ENCODE measurements around the gene BCR. TPM values are rescaled to one million over a fixed set of nuclear protein-coding genes. Genes with fewer than 3 reads are reported as not detected.

BCR gene
- total and polyA plus RNA-seq, 2 of the 13 experiments (the other 11 are each of a cell fraction or from before 2014, with no cell fraction given), result 19.9 to 33.6 TPM

DNA sequence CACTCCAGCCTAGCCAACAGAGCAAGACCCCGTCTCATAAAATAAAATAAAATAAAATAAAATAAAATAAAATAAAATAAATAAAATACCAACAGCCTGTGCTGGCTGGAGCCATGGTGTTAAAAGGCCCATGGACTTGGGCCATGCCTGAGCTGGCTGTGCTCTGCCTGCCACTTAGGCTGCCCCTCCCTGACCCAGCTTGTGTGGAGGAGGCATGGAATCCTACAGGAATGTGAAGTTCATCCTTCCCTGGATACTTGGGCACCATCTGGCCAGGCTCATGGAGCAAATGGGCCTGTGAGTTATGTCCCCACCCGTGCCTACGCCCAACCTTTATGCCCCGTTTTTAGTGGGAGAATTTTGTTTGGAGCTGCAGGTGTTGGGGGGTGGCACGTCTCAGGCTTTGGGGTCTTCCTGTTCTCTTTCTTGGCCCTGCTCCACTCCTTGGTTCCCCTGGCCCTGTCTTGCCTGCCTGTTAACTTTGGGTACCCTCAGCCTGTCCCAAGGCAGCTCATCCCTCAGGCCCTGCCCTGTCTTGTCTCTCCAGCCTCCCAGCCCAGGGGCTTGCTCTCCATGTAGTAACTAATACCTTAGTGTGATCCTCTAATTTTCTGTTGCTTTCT lies 51.3 kb downstream of the BCR start (continued):
- TF ChIP-seq, protein P1, sequence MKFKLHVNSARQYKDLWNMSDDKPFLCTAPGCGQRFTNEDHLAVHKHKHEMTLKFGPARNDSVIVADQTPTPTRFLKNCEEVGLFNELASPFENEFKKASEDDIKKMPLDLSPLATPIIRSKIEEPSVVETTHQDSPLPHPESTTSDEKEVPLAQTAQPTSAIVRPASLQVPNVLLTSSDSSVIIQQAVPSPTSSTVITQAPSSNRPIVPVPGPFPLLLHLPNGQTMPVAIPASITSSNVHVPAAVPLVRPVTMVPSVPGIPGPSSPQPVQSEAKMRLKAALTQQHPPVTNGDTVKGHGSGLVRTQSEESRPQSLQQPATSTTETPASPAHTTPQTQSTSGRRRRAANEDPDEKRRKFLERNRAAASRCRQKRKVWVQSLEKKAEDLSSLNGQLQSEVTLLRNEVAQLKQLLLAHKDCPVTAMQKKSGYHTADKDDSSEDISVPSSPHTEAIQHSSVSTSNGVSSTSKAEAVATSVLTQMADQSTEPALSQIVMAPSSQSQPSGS (CRISPR knock-in tag; IDR thresholded peaks at IDR 0.05), result no peak
- TF ChIP-seq JUND (CRISPR knock-in tag; IDR thresholded peaks at IDR 0.05), result no peak
- no peak for TF ChIP-seq GABPA (IDR thresholded peaks at IDR 0.05; ENCODE audit: low read depth, low read length)
- TF ChIP-seq GABPA (CRISPR knock-in tag; IDR thresholded peaks at IDR 0.05; ENCODE audit: low read depth), result no peak
- no peak for TF ChIP-seq HMGA1 (CRISPR knock-in tag; conservative IDR thresholded peaks at IDR 0.05)
- TF ChIP-seq, protein P2, sequence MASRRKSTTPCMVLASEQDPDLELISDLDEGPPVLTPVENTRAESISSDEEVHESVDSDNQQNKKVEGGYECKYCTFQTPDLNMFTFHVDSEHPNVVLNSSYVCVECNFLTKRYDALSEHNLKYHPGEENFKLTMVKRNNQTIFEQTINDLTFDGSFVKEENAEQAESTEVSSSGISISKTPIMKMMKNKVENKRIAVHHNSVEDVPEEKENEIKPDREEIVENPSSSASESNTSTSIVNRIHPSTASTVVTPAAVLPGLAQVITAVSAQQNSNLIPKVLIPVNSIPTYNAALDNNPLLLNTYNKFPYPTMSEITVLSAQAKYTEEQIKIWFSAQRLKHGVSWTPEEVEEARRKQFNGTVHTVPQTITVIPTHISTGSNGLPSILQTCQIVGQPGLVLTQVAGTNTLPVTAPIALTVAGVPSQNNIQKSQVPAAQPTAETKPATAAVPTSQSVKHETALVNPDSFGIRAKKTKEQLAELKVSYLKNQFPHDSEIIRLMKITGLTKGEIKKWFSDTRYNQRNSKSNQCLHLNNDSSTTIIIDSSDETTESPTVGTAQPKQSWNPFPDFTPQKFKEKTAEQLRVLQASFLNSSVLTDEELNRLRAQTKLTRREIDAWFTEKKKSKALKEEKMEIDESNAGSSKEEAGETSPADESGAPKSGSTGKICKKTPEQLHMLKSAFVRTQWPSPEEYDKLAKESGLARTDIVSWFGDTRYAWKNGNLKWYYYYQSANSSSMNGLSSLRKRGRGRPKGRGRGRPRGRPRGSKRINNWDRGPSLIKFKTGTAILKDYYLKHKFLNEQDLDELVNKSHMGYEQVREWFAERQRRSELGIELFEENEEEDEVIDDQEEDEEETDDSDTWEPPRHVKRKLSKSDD (CRISPR knock-in tag; IDR thresholded peaks at IDR 0.05; ENCODE audit: low read depth), result no peak
- TF ChIP-seq ZNF260 (CRISPR knock-in tag; IDR thresholded peaks at IDR 0.05; ENCODE audit: borderline replicate concordance, low read depth), result no peak

DNA sequence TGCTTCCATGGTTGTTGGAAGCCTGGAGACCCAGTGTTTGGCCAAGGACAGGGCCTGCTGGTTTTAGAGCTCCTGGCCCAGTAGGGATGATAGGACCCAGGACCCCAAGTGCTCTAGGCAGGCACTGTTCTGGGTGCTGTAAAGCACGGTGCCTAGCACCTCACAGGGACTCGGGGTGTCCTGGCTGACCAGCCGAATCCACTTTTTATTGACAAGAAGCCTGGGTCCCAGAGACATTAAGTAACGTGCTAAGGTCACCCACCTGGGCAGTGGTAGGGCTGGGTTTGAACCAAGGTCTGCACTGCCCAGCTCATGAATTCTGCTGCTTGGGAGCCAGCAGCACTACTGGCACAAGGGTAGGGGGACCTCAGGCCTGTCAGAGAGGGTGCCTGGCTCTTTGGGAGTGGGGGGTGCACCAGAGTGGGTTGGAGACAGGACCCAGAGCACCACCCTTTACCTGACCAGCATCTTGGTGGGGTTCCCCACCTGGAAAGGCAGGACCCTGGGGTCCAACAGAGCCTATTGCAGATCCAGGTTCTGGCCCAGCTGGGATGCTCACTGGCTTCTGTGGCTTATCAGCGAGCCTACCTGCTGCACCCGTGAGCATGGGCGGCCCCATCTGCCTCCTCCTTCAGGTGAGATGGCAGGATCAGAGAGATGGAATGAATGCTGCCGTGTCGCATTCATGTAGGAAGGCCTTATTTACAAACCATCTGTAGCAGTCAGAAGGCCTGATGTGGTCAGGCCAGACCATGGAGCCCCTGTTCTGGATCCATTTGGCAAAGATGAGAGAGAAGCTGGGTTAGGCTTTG lies 52.0 kb downstream of the BCR start:
- H3K9me3 ChIP-seq (ENCODE audit: low read length), result no peaks in the 10 kb centered on the region
- H3K36me3 ChIP-seq (replicated peaks in 1 of 2; ENCODE audit: control insufficient read depth in 1 of 2, insufficient read depth in 2 of 2, low read length in 2 of 2), result peaks cover 2 to 29% of the 10 kb centered on the region in 2 experiments; a peak in 3 of 5 replicates
- CTCF ChIA-PET (ENCODE audit: low intra/inter-chr PET ratio, low total read pairs), result no interaction called here
- 0 out of 2 replicates have a peak, but pooled peaks cover 3% of the 10 kb centered on the region for H4K20me1 ChIP-seq (ENCODE audit: insufficient read depth, low read length)
- WGBS (ENCODE audit: low lambda C conversion rate), result 97% methylated on average over 5 of the region's 9 CpGs
- FAIRE-seq (no peak), ATAC-seq (no peak), DNase-seq (ENCODE audit: low spot score) (no peak)
- H3K79me2 ChIP-seq (ENCODE audit: insufficient read depth, low read length), result peaks cover 84% of the 10 kb centered on the region
- no peak overlapping the region for H2AFZ ChIP-seq (ENCODE audit: low read length)
- POLR2A ChIA-PET, result no interaction called here
- H3K9ac ChIP-seq (ENCODE audit: insufficient read depth, low read depth, low read length), result no peak overlapping the region
- in situ Hi-C loops (cut with HindIII; ENCODE audit: extremely low pct_ligation_motif_present, low pct_unique_long_range_greater_than_20kb) (no loop called here), intact Hi-C loops (cut with micrococcal nuclease; ENCODE audit: unreplicated experiment) (no loop called here)
- no TSS peak for BruUV-seq (replicated peaks)
- no peaks in the 10 kb centered on the region for H3K27me3 ChIP-seq (ENCODE audit: control insufficient read depth in 1 of 2, insufficient read depth in 2 of 2, low read length in 2 of 2)
- no peak for TF ChIP-seq CBX5 (CRISPR knock-in tag; IDR thresholded peaks at IDR 0.05; ENCODE audit: borderline replicate concordance)
- TF ChIP-seq ZNF235 (CRISPR knock-in tag; IDR thresholded peaks at IDR 0.05; ENCODE audit: borderline replicate concordance), result no peak
- TF ChIP-seq, protein P3, sequence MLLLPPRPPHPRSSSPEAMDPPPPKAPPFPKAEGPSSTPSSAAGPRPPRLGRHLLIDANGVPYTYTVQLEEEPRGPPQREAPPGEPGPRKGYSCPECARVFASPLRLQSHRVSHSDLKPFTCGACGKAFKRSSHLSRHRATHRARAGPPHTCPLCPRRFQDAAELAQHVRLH (CRISPR knock-in tag; IDR thresholded peaks at IDR 0.05; ENCODE audit: borderline replicate concordance, low read depth), result no peak
- TF ChIP-seq ZNF720 (CRISPR knock-in tag; IDR thresholded peaks at IDR 0.05), result no peak
- no peak for TF ChIP-seq ZNF367 (CRISPR knock-in tag; IDR thresholded peaks at IDR 0.05; ENCODE audit: borderline replicate concordance)
- peaks cover 22% of the 10 kb centered on the region for H3K4me1 ChIP-seq (ENCODE audit: insufficient read depth, low read length)
- H3K4me2 ChIP-seq (ENCODE audit: low read depth, low read length), result no peak overlapping the region
- no peak overlapping the region for H3K4me3 ChIP-seq (replicated peaks in 1 of 3; ENCODE audit: insufficient read depth in 1 of 3, low read depth in 2 of 3, low read length in 3 of 3)
- no peak overlapping the region for H3K27ac ChIP-seq (ENCODE audit: extremely low read length, insufficient read depth, low read length)
